ENCODE data around the gene ZBTB20. TPM values are rescaled to one million over a fixed set of nuclear protein-coding genes. Genes with fewer than 3 reads are reported as not detected.

The ZBTB20 gene
- total RNA-seq, 4 donors from 2014 or later: 46.1 to 102 (median 81.9) TPM

DNA sequence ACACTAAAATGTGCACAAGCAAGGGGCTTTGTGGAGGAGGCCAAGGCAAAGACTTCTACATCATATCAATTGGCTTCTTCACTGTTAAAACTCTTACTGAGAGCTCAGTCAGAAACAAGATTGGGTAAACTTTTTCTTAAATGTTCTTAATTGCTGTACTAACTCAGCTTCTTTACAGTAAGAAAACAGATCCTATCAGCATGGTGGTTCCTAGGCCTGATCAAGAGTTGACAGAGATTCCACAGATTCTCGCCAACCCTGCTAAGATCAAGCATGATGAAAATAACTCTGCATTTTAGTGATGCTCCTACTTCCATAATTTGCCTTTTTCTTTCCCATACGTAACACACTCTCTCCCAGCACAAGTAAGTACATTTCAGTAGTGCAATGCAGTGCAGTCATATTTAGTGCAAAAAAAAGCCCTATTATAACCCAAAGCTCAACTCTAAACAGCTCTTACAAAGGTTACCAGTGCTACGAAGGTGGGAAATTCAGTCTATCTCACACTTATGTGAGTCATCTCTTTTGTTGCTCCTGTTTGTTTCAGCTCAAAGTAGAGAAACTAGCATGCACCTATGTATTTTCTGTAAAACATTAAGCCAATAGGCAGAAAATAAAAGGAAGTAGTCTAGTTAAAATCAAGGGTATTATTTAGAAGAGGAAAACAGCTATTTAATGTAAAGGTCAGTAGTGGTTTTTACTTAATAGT is 823.4 kb downstream of the ZBTB20 start:
- TF ChIP-seq CTCF (IDR thresholded peaks at IDR 0.05): no peak
- no peak for DNase-seq (ENCODE audit: low spot score)
- ATAC-seq (ENCODE audit: low FRiP score): no peak

DNA sequence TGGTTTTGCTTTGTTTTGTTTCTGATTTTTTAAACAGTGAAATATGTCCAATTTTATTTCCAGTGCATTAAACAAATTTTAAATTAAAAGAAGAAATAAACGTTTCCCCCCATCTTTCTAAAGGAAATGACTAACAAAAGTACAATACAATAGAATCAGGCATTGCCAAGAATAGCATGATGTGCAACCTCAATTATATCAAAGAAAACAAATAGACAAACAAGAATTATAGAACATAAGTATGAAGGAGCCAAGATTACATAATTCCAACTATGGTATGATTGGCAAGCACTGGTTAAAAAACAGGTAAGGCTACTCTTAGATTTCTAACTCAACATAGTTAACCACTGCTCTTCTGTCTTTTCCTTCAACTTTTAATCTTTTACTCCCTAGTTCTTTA is 826.8 kb downstream of the ZBTB20 start:
- ATAC-seq (ENCODE audit: low FRiP score): no peak
- DNase-seq (ENCODE audit: low spot score): no peak
- TF ChIP-seq CTCF (IDR thresholded peaks at IDR 0.05): no peak

DNA sequence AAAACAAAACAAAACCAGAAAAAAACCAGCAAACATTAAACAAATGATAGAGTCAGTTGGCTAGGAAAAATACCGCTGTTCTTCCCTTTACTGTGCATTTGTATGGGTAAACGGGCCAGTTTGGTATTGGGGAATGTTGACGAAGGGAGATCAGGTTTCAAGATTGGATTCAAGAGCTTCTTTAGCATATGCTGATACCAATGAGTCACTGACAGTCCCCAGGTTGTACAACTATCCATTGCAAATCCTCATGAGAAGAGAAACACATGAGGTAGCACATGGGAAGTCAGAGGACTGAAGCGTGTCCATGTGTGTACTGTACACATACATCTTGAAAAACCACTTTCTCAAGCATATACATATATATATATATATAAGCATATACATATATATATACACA is 827.6 kb downstream of the ZBTB20 start:
- ATAC-seq (ENCODE audit: low FRiP score): no peak
- TF ChIP-seq CTCF (IDR thresholded peaks at IDR 0.05): no peak
- no peak for DNase-seq (ENCODE audit: low spot score)

DNA sequence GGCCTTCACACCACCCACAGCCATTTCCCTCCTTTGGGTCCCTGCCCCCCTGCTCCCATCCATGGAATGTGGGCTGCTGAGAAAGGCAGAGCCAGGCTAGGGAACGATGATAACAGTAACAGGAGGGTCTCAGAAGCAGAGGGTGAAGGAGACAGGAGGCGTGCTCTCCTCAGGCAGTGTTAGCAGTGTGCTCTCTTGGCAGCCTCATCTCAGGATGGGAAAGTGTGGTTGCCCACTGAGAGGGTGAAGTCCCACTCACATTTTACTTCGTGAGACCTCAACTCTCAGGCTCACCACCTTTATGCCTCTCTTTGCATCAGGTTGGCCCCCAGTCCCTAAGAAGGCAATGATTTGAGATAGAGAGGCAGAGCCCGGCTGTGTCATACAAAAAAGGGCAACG is 828.8 kb downstream of the ZBTB20 start:
- no peak for ATAC-seq (ENCODE audit: low FRiP score)
- no peak for DNase-seq (ENCODE audit: low spot score)
- no peak for TF ChIP-seq CTCF (IDR thresholded peaks at IDR 0.05)

DNA sequence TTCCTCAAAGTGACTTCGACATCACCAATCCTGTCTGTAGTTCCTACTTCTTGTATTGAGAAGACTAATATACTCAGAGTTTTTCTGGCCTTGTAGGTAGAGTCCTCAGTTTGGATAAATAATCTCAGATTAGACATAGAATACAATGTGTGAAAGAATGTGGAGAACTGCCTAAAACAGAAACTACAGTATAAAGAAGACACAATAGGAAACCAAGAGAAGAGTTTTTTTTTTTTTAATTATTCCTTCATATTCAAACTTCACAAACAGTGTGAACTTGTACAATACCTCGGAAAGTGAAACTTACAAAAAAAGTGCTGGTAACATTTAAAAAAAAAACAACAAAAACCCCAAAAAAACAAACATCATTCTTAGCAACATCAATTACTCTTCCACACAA is 832.8 kb downstream of the ZBTB20 start:
- no peak for TF ChIP-seq CTCF (IDR thresholded peaks at IDR 0.05)
- DNase-seq (ENCODE audit: low spot score): no peak
- ATAC-seq (ENCODE audit: low FRiP score): no peak

- DNase-seq (ENCODE audit: low spot score) (no peak), ATAC-seq (ENCODE audit: low FRiP score) (no peak)
- no peak for TF ChIP-seq CTCF (IDR thresholded peaks at IDR 0.05)
Measured at GRCh38 chr3:114313426-114313825, 833.7 kb downstream of the ZBTB20 start.

GRCh38 chr3:114310695-114311094 is 836.4 kb downstream of the ZBTB20 start:
- ATAC-seq (ENCODE audit: low FRiP score) (no peak), DNase-seq (ENCODE audit: low spot score) (no peak)
- TF ChIP-seq CTCF (IDR thresholded peaks at IDR 0.05): no peak

Data from omental fat pad (tissue), 4 donors.